Colonic mucosa (tissue), 4 donors: ENCODE measurements around the gene CARD19. TPM values are rescaled to one million over a fixed set of nuclear protein-coding genes. Genes with fewer than 3 reads are reported as not detected.
A peak's percentile ranks its signal among the peaks of the same experiment; 100 is the strongest.

Source experiments
- DNase-seq: peaks from one replicate; pipeline ENCODE4 v3.0.0-alpha.2; 2020
- H3K27ac ChIP-seq: fragments of 200-600 bp; one replicate; pipeline ENCODE4 v1.8.0; 2021
- H3K27me3 ChIP-seq: fragments of 200-600 bp; one replicate; pipeline ENCODE4 v1.8.0; 2021
- H3K36me3 ChIP-seq: fragments of 200-600 bp; one replicate; pipeline ENCODE4 v1.8.0; 2021
- H3K4me1 ChIP-seq: fragments of 200-600 bp; one replicate; pipeline ENCODE4 v1.8.0; 2021; ENCODE audit warnings: mild to moderate bottlenecking
- H3K4me3 ChIP-seq: fragments of 200-600 bp; one replicate; pipeline ENCODE4 v1.8.0; 2021
- H3K9ac ChIP-seq, 2 donors: one replicate each; pipeline ENCODE4 v1.7.0; 2013; ENCODE audit warnings: control low read depth in 2 of 2, low read depth in 2 of 2, low read length in 2 of 2
- H3K9me3 ChIP-seq: fragments of 200-600 bp; one replicate; pipeline ENCODE4 v1.8.0; 2021
- CTCF ChIP-seq: fragments of 200-600 bp; IDR thresholded peaks from one replicate; pipeline ENCODE4 v1.8.0; 2022; ENCODE audit warnings: antibody characterized with exemption, mild to moderate bottlenecking
- intact Hi-C: fragments of 100-400 bp; cut with DNase I; formaldehyde crosslinking; loops from one replicate; pipeline ENCODE4 v1.14.1; 2022
- total RNA-seq, 2 donors: library from RNA; stranded (reverse); fragmentation: NEBNext Ultra II Directional in 1 of 2; extraction: Animal tissue kit (Norgen Biotek cat#: 25700) in 1 of 2; gene quantifications; one replicate each; pipeline ENCODE4 v1.2.1, GENCODE V29; 2021
- donor health status: healthy.
- donor health status: DM: no; HTN: no; CAD: no.
- donor health status: DM: no; HTN: no; CAD: no.

Gene CARD19
- total RNA-seq, 2 donors from 2014 or later, result 48.6 to 56.3 TPM

- intact Hi-C loops, result no loop called here
- H3K9me3 ChIP-seq, result no peaks in the 10 kb centered on the region
- no peaks in the 10 kb centered on the region for H3K27me3 ChIP-seq
- H3K4me1 ChIP-seq, result no peaks in the 10 kb centered on the region
- H3K4me3 ChIP-seq, result no peak overlapping the region
- H3K27ac ChIP-seq, result no peak overlapping the region
- H3K9ac ChIP-seq, result peak overlapping the region in 1 of 2 donors; percentile 5
- no peak for TF ChIP-seq CTCF
- no peaks in the 10 kb centered on the region for H3K36me3 ChIP-seq
- no peak for DNase-seq
These were observed 15.5 kb downstream of the CARD19 start for GRCh38 chr9:93111371-93112115.

GRCh38 chr9:93112116-93112863, 16.3 kb downstream of the CARD19 start:
- Histone ChIP-seq H3K36me3 (no peaks in the 10 kb centered on the region), H3K4me1 (no peaks in the 10 kb centered on the region), H3K9me3 (no peaks in the 10 kb centered on the region), H3K27ac (no peak overlapping the region), H3K27me3 (no peaks in the 10 kb centered on the region), H3K9ac (no peak overlapping the region), H3K4me3 (no peak overlapping the region)
- no peak for DNase-seq
- TF ChIP-seq CTCF, result no peak
- intact Hi-C loops, result no loop called here

GRCh38 chr9:93112864-93113389, 16.9 kb downstream of the CARD19 start:
- Histone ChIP-seq H3K36me3 (no peaks in the 10 kb centered on the region), H3K9ac (no peak overlapping the region), H3K4me3 (no peak overlapping the region), H3K4me1 (no peaks in the 10 kb centered on the region), H3K27me3 (no peaks in the 10 kb centered on the region), H3K9me3 (no peaks in the 10 kb centered on the region), H3K27ac (no peak overlapping the region)
- intact Hi-C loops, result no loop called here
- TF ChIP-seq CTCF, result no peak
- no peak for DNase-seq

- Histone ChIP-seq H3K36me3 (no peaks in the 10 kb centered on the region), H3K4me1 (no peaks in the 10 kb centered on the region), H3K27ac (no peak overlapping the region), H3K9ac (no peak overlapping the region), H3K4me3 (no peak overlapping the region), H3K9me3 (no peaks in the 10 kb centered on the region), H3K27me3 (no peaks in the 10 kb centered on the region)
- no peak for TF ChIP-seq CTCF
- intact Hi-C loops, result no loop called here
- no peak for DNase-seq
These were observed 18.4 kb downstream of the CARD19 start for GRCh38 chr9:93114169-93114983.

- Histone ChIP-seq H3K36me3 (no peaks in the 10 kb centered on the region), H3K27me3 (no peaks in the 10 kb centered on the region), H3K4me3 (no peak overlapping the region), H3K9me3 (no peaks in the 10 kb centered on the region), H3K27ac (no peak overlapping the region), H3K4me1 (no peaks in the 10 kb centered on the region), H3K9ac (no peak overlapping the region)
- TF ChIP-seq CTCF, result no peak
- no peak for DNase-seq
- intact Hi-C loops, result no loop called here
These were observed 18.9 kb downstream of the CARD19 start for GRCh38 chr9:93114984-93115335.
